Lower leg skin (tissue), 4 donors: ENCODE data around the gene TUBB1. TPM values are rescaled to one million over a fixed set of nuclear protein-coding genes. Genes with fewer than 3 reads are reported as not detected.

Experiments used
- DNase-seq, 2 donors: peaks; one replicate each; pipeline ENCODE4 v3.0.0-alpha.2; 2019; ENCODE audit warnings: low spot score in 2 of 2
- H3K4me3 ChIP-seq: fragments of 200-600 bp; sonication (generic); 2 replicates; pipeline ENCODE4 v1.5.1; 2017; ENCODE audit warnings: mild to moderate bottlenecking, low read depth; ENCODE audit not compliant: poor library complexity, severe bottlenecking
- CTCF ChIP-seq, 3 donors: fragments of 450-650 bp; IDR thresholded peaks; one replicate each; pipeline ENCODE4 v1.5.1; 2016; ENCODE audit warnings: antibody characterized with exemption in 3 of 3, mild to moderate bottlenecking in 3 of 3, moderate library complexity in 2 of 3
- POLR2A ChIP-seq, 2 donors: fragments of 450-650 bp; IDR thresholded peaks; one replicate each; pipeline ENCODE4 v1.6.1; 2016 to 2017; ENCODE audit warnings: antibody characterized with exemption in 2 of 2, mild to moderate bottlenecking in 1 of 2, moderate library complexity in 1 of 2
- WGBS, 2 donors: methylation state at CpG; one replicate each; pipeline ENCODE4 v1.1.5; 2018; 5-methylcytosine and 5-hydroxymethylcytosine counted together
- intact Hi-C: fragments of 100-400 bp; cut with DNase I; formaldehyde crosslinking; loops from one replicate; pipeline ENCODE4 v1.15.0; 2023; ENCODE audit warnings: low total_unique reads
- total RNA-seq, 4 donors: library from RNA; depleted of rRNA; stranded (reverse); fragments of >200 nt; gene quantifications; one replicate each; pipeline ENCODE4 v1.1.0, GENCODE V29; 2016

TUBB1 gene
- total RNA-seq, 4 donors from 2014 or later = 0.04 TPM; not detected in 3

DNA sequence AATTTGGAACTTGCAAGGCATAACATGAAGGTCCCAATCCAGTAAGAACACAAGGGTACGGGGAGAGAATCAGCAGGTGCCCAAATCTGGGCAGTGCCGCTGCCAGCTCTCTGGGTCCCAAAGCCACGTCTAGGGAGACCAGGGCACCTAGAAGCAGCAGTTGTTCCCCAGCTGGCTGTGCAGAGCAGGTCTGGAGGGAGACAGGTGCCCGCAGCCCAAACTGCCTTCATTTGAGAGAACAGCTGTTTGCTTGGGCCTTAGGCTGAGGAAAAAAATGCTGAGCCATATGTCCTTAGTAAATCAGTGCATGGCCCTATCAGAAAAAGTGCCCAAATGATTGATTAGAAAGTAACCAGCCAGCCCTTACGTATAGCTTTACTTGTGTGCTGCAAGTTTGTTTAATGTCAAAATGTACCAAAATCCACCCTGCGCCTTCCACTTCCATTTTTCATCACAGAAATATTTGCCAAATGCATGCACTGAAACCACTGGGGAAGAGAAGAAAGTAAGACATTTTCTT, 32.5 kb downstream of the TUBB1 start:
- DNase-seq = no peak
- H3K4me3 ChIP-seq = no peak overlapping the region
- 82 to 87% methylated on average over 6 of the region's 6 CpGs for WGBS, 2 donors
- TF ChIP-seq POLR2A (IDR thresholded peaks at IDR 0.05) (no peak), CTCF (IDR thresholded peaks at IDR 0.05) (no peak)
- intact Hi-C loops = no loop called here

DNA sequence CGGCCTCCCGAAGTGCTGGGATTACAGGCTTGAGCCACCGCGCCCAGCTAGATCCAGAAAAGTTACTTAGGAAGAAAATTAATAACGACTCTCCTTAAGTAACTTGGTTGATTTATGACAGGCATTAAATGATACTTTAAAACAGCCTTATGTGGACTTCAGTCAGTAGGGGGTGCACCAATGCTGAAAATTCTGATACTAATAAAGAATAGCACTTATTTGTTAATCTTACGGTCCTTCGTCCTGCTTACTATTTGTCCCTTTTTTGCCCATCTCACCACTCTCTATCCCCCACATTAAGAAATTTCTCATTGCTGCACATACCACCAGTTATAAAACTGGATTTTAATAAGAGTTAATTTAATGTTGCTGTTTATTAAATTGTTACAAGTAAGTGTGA, 36.1 kb downstream of the TUBB1 start:
- DNase-seq = no peak
- no peak overlapping the region for H3K4me3 ChIP-seq
- WGBS, 2 donors = 52 to 58% methylated on average over 7 of the region's 7 CpGs
- no peak for TF ChIP-seq CTCF (IDR thresholded peaks at IDR 0.05)
- no peak for TF ChIP-seq POLR2A (IDR thresholded peaks at IDR 0.05)
- intact Hi-C loops = no loop called here

GRCh38 chr20:59062081-59062480, 42.9 kb downstream of the TUBB1 start:
- H3K4me3 ChIP-seq = no peak overlapping the region
- intact Hi-C loops = no loop called here
- DNase-seq = no peak
- TF ChIP-seq POLR2A (IDR thresholded peaks at IDR 0.05) = no peak
- TF ChIP-seq CTCF (IDR thresholded peaks at IDR 0.05) = no peak
- 65 to 73% methylated on average over 4 of the region's 4 CpGs for WGBS, 2 donors

GRCh38 chr20:59063358-59064213, 44.4 kb downstream of the TUBB1 start:
- intact Hi-C loops = no loop called here
- TF ChIP-seq POLR2A (IDR thresholded peaks at IDR 0.05) = no peak
- no peak for TF ChIP-seq CTCF (IDR thresholded peaks at IDR 0.05)
- no peak for DNase-seq
- no peak overlapping the region for H3K4me3 ChIP-seq
- 50 to 54% methylated on average over 22 of the region's 22 CpGs for WGBS, 2 donors

- intact Hi-C loops = no loop called here
- TF ChIP-seq POLR2A (IDR thresholded peaks at IDR 0.05) (no peak), CTCF (IDR thresholded peaks at IDR 0.05) (no peak)
- WGBS, 2 donors = 35 to 51% methylated on average over 4 of the region's 4 CpGs
- H3K4me3 ChIP-seq = no peak overlapping the region
- no peak for DNase-seq
Observed at GRCh38 chr20:59064214-59064722, 45.0 kb downstream of the TUBB1 start.
